NCI-H2196 treated with DMSO at 0.1 percent for 48 hours (cell line): Measurements from ENCODE around the gene ITPA.

Experiments used
- DNase-seq: peaks from one replicate; lab custom pipeline; 2025; ENCODE audit not compliant: unreplicated experiment; lab: John Stamatoyannopoulos, UW

ITPA gene

GRCh38 chr20:3209257-3209945 is at the start of gene ITPA:
Gene ITPA (plus strand): TSS chr20:3209498. CDS start chr20:3209552, 54 bp downstream.
- no peak for DNase-seq

GRCh38 chr20:3160418-3160817 is 48.9 kb upstream of the ITPA start:
- DNase-seq: no peak

DNA sequence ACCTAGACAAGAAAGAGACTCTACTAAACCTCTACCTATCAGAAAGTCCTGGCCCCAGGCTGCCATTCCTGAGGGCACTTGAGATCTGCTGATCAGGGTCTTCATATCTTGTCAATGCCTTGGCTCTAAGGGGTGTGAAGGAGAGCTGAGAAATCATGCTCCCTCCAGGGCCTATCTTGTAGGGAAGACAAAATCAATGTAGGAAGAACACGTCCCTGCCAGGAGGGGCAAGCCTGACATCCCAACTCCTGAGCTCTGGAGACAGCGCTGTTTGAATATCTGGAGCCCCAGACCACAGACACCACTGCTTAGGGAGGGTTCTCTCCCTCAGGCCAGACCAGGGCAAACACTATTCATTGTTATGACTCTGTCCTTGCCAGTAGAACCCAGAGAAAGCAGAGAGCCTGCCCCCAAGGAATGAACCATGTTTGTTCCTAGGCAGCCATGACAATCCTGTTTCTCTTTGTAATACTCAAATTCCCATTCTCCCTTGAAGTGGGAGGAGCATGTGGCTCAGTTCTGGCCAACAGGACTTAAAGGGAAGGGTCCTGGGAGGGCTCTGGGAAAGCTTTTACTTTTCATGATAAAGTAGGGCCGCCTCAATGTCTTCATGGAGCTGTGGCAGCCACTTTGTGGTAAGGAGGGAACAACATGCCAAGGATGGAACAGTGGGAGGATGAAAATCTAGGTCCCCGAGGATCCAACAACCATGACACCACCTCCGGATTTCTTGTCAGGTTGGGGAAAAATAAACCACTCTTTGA is 47.8 kb upstream of the ITPA start:
- no peak for DNase-seq

GRCh38 chr20:3162080-3162611 is 47.2 kb upstream of the ITPA start:
- DNase-seq: peak; percentile 55

- DNase-seq: peak; percentile 73
Measured at GRCh38 chr20:3163099-3164042, 45.9 kb upstream of the ITPA start.

- DNase-seq: no peak
Measured at GRCh38 chr20:3164043-3164762, 45.1 kb upstream of the ITPA start.

- no peak for DNase-seq
Measured at GRCh38 chr20:3164763-3165410, 44.4 kb upstream of the ITPA start.

DNA sequence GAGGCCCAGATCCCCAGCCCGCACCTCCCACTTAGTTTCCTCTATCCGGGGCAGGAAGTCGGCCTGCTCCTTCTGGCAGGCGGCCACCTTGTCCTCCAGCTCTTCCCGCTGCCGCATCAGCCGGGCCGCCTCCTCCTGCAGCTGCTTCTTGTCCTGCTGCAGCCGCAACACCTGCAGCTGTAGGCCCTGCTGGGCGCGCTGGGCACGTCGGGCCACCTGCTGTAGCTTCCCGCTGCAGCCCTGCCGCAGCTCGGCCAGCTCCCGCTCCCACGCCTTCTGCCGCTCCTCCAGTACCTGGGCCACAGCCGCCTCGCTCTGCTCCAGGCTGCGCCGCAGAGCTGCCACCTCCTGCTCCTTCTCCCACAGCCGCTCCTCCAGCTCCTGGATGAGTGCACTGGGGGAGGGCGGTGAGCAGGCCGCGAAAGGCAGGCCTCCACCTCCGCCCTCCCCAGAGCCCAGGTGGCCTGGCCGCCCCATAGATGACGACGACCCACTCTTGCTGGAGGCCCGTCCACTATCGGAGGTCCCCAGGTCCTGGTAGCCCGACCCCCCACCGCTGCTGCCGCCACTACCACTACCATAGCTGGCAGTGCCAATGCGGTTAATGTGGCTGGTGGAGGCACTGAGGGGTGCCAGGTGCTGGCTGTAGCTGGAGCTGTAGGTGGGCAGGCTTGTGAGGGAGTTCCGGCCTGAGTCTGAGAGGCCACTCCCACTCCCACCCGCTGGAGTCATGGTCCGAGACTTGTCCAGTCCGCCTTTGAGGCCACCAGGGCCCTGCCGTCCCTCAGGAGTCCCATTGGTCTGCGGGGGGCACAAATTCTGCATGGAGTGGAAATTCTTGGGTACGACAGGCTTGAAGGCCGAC is 43.6 kb upstream of the ITPA start:
- peak; percentile 85 for DNase-seq

GRCh38 chr20:3166338-3166912 is 42.9 kb upstream of the ITPA start:
- no peak for DNase-seq

GRCh38 chr20:3166913-3167342 is 42.4 kb upstream of the ITPA start:
- no peak for DNase-seq

- DNase-seq: no peak
Measured at GRCh38 chr20:3167738-3168078, 41.6 kb upstream of the ITPA start.

DNA sequence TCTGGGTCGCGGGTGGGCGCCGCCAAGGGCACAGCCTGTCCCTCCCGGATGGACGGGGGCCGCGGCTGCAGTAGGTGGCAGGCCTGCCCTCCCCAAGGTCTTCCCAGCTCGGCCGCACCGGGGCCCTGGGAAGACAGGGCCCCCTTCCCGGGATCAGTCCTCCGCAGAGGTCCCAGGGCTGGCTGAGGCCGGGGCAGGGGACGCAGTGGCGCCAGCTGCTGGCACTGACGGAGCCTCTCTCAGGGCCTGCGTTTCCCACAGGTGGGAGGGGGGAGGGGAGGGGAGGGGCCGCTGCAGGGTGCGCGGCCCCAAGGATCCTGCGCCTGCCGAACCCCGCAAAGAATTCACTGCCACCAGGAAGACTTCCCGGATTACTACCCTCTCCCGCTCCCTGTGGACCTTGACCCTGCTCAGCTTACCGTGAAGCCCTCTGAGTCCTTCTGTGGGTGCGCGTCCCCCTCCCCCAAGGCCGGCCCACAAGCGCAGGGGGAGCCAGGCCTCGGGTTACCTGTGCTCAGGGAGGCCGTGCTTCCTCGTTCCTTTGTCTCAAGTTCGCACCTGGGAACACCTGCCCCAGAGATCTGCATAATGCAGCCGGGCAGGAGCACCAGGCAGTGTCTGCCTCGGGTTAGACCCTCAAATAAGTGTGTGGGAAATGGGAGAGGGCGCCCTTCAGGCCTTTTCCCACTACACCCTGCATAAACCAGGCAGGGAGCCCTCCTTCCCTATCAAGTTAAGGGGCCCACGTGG is 41.0 kb upstream of the ITPA start:
- DNase-seq: no peak

DNA sequence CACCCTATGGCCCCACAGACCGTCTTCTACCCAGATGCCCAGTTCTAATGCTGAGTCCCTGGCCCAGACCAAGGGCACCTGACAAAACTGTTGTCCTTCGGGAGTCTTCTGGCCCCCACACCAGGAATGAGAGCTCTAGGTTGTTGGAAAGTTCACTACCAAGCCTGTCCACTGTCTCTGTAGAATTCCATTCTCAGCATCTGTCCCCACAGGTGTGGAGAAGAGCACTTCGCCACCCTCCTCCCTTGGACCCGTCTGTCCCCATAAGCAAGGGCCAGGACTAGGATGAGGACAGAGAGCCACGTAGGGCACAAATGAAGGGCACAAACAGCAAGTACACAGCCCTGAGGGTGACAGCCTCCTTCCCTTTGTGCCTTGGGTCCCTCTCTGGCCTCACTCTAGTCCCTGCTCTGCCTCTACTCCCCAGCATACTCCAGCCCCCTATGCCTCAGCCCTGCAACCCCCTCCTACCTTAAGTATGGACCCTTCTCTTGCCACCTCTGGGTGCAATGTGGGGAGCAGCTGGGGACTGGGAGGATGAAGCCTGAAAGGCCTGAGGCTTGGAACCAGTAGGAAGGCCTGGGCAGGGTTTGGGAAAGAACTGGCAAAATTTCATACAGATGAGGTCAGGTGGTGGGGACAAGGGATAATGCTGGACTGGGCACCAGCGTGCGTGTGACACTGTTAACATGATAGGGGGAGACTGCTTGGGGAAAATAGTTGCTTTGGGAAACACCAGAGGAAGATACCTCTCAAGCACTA is 40.3 kb upstream of the ITPA start:
- DNase-seq: no peak

GRCh38 chr20:3171391-3172125 is 37.7 kb upstream of the ITPA start:
- no peak for DNase-seq

GRCh38 chr20:3172126-3172932 is 37.0 kb upstream of the ITPA start:
- DNase-seq: no peak
